AG04450 (cell line): ENCODE results near the gene FBXL17. TPM values are rescaled to one million over a fixed set of nuclear protein-coding genes. Genes with fewer than 3 reads are reported as not detected.

Experiments used
- CTCF ChIA-PET: fragments of 300-600, 350-600 bp; formaldehyde crosslinking; extraction: SDS; loops from one replicate; lab custom pipeline; 2022; ENCODE audit warnings: antibody characterized with exemption, inconsistent platforms; lab: Charles Lee
- POLR2A ChIA-PET: fragments of 350-600 bp; formaldehyde crosslinking; extraction: SDS; loops from one replicate; lab custom pipeline; 2021; ENCODE audit warnings: antibody characterized with exemption, inconsistent platforms; lab: Yijun Ruan, JAX
- DNase-seq: peaks from one replicate; pipeline ENCODE4 v3.0.0-alpha.2; 2011; ENCODE audit warnings: low read depth, low spot score
- H3K27ac ChIP-seq: one replicate; pipeline ENCODE4 v1.5.1; 2012; ENCODE audit warnings: low read depth, low read length, control low read depth
- H3K27me3 ChIP-seq: one replicate; pipeline ENCODE4 v1.6.0; 2012; ENCODE audit warnings: low read length; ENCODE audit not compliant: control insufficient read depth, insufficient read depth
- H3K4me3 ChIP-seq: 2 replicates; pipeline ENCODE4 v1.5.1; 2011; ENCODE audit warnings: mild to moderate bottlenecking, low read depth, low read length, control low read depth
- H3K9me3 ChIP-seq: 2 replicates; pipeline ENCODE4 v1.5.1; 2012; ENCODE audit warnings: low read length; ENCODE audit not compliant: control insufficient read depth, insufficient read depth
- polyA plus RNA-seq: library from polyadenylated mRNA; depleted of rRNA; stranded (reverse); fragments of >200 nt; gene quantifications from 2 replicates; pipeline ENCODE4 v1.2.3, GENCODE V29; 2011
- TF ChIP-seq, protein P1 (sequence below): IDR thresholded peaks from 2 replicates; pipeline ENCODE4 v1.5.1; 2011; ENCODE audit warnings: low read depth, low read length, control low read depth, inconsistent platforms

Gene FBXL17
- polyA plus RNA-seq, 1 experiment, result 9.4 TPM

DNA sequence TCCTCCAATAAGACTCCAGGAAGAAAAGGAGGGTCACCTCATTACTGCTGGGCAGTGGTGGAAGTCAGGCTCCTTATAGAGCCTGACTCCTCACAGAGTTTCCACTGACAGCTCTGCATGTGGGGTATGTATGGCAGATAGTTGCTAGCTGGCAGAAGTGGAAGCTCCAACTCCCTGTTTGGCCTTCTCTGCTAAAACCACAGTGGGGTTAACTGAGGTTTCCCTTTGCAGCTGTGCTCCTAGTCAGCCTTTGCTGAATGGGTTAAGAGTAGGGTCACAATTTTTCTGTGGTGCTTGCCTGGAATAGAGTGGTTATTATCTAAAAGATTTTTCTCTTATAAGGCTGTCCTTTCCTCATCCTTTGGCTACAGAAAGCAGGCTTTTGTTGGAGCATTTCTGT is 327.5 kb downstream of the FBXL17 start:
- ChIA-PET CTCF (no interaction called here), POLR2A (no interaction called here)
- TF ChIP-seq, protein P1, sequence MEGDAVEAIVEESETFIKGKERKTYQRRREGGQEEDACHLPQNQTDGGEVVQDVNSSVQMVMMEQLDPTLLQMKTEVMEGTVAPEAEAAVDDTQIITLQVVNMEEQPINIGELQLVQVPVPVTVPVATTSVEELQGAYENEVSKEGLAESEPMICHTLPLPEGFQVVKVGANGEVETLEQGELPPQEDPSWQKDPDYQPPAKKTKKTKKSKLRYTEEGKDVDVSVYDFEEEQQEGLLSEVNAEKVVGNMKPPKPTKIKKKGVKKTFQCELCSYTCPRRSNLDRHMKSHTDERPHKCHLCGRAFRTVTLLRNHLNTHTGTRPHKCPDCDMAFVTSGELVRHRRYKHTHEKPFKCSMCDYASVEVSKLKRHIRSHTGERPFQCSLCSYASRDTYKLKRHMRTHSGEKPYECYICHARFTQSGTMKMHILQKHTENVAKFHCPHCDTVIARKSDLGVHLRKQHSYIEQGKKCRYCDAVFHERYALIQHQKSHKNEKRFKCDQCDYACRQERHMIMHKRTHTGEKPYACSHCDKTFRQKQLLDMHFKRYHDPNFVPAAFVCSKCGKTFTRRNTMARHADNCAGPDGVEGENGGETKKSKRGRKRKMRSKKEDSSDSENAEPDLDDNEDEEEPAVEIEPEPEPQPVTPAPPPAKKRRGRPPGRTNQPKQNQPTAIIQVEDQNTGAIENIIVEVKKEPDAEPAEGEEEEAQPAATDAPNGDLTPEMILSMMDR, result no peak
- Histone ChIP-seq H3K27me3 (no peaks in the 10 kb centered on the region), H3K27ac (no peak overlapping the region), H3K9me3 (no peaks in the 10 kb centered on the region; the same call in 1 of the 2 replicates), H3K4me3 (no peak overlapping the region)
- no peak for DNase-seq

- TF ChIP-seq, protein P1, result no peak
- Histone ChIP-seq H3K27me3 (no peaks in the 10 kb centered on the region), H3K27ac (no peak overlapping the region), H3K4me3 (no peak overlapping the region), H3K9me3 (no peaks in the 10 kb centered on the region; the same call in 1 of the 2 replicates)
- POLR2A ChIA-PET, result no interaction called here
- CTCF ChIA-PET, result no interaction called here
- no peak for DNase-seq
Observed at GRCh38 chr5:108046955-108047670, 334.8 kb downstream of the FBXL17 start.

GRCh38 chr5:108036482-108036881 is 345.4 kb downstream of the FBXL17 start:
- CTCF ChIA-PET, result no interaction called here
- POLR2A ChIA-PET, result no interaction called here
- Histone ChIP-seq H3K4me3 (no peak overlapping the region), H3K27me3 (no peaks in the 10 kb centered on the region), H3K27ac (no peak overlapping the region), H3K9me3 (no peaks in the 10 kb centered on the region)
- TF ChIP-seq, protein P1, result no peak
- DNase-seq, result no peak

GRCh38 chr5:108028883-108029282 is 353.0 kb downstream of the FBXL17 start:
- CTCF ChIA-PET, result no interaction called here
- Histone ChIP-seq H3K4me3 (no peak overlapping the region), H3K9me3 (no peaks in the 10 kb centered on the region), H3K27me3 (no peaks in the 10 kb centered on the region), H3K27ac (no peak overlapping the region)
- no peak for DNase-seq
- POLR2A ChIA-PET, result no interaction called here
- TF ChIP-seq, protein P1, result no peak

DNA sequence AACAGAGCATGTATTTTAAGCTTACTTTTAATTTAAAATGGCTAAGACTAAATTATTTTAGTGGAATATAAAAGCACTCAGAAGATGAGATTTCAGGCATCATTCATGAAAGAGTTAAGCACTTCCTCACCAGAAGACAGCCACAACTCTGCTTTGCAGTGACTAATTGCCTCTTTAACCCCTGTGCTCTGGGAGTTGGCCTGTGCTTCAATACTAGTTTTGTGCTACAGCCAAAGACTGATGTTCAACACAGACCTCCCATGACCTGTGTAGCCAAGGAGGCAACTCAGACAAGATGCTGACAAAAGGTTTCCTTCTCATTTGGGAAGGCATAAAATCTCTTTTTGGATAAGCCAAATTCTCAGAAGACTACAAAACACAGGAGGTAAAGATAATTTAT is 353.5 kb downstream of the FBXL17 start:
- no peak for DNase-seq
- H3K4me3 ChIP-seq, result no peak overlapping the region
- H3K27me3 ChIP-seq, result no peaks in the 10 kb centered on the region
- H3K9me3 ChIP-seq, result no peaks in the 10 kb centered on the region
- CTCF ChIA-PET, result no interaction called here
- TF ChIP-seq, protein P1, result no peak
- POLR2A ChIA-PET, result no interaction called here
- no peak overlapping the region for H3K27ac ChIP-seq
